ENCODE measurements around the gene NOC4L.
"Not testable (repeated sequence)": the region's sequence is repeated elsewhere in the genome, so short reads cannot be mapped to it uniquely, and the experiment has no call there.

Gene NOC4L

DNA sequence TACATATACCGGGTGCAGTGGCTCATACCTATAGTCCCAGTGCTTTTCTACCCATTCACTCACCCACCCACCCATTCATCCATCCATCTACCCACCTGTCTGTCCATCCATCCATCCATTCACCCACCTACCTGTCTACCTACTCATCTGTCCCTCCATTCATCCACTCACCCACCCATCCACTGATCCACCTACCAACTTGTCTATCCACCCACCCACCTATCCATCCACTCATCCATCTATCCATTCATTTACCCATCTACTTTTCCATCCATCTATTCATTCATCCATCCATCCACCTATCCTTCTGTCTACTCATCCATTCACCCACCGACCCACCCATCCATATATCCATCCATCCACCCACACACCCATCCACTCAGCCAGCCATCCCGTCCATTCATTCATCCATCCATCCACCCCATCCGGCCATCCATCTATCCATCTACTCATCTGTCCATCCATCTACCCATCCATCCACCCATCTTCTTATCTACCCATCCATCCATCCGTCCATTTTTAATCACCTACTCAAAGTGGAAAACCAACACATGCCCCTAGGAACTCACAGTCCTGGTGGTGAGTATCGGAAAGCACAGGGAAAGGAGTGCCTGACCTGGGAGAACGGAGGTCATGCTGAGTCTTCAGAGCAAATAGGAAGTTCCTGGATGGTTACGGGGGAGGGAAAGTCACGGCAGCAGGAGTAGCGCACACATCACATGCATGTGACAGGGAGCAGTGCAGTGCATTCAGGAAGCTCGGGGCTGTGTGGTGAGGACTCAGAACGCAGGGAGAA, 20.1 kb upstream of the NOC4L start:
- DNase-seq (ENCODE audit: low spot score), result no peak

DNA sequence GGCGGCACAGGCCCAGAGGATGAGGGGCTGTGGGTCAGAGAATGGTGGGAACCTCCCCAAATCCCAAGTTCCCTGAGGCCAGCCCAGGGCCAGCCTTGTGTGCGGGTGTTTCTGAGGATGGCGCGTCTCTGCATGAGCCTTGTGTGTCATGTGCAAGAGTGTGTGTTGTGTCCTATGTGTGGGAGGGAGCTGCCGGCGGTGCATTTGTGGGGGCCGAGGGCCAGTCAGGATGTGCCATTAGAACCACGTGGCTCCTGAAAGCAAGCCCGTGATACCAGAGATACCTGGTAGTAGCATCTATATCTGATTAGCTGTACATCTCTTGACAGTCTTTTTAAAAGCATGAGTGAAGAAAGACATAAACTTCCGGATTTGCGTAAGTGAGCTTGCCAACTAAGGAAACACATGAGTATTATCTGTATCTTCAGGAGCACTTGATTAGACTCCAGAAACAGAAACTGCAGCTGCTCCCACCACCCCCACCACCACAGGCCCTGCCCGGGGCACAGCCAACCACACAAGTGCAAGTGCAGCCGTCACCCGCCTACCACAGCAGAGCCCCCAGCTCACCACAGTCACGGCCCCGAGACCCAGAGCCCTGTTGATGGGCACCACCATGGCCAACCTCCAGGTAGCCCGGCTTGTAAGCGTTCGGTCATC, 19.4 kb upstream of the NOC4L start:
- no peak for DNase-seq (ENCODE audit: low spot score)

DNA sequence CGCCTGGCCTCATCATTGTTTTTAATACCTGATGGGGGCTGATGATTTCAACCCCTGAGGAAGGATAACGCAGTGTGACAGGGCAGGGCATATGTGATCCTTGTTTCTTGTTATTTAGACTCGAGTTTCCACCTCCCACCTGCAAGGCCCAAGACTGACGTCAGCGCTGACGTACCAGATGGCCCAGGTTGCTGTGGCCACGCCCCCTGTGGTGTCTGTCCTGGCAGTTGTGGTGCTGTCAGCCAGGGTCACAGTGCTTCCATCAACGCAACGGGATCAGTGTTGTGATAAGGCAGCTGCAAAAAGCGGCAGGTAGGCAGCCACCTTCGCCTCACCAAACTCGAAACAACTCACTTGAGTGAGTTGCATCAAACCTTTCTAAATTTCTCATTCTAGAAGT, 18.5 kb upstream of the NOC4L start:
- DNase-seq (ENCODE audit: low spot score), result no peak

DNA sequence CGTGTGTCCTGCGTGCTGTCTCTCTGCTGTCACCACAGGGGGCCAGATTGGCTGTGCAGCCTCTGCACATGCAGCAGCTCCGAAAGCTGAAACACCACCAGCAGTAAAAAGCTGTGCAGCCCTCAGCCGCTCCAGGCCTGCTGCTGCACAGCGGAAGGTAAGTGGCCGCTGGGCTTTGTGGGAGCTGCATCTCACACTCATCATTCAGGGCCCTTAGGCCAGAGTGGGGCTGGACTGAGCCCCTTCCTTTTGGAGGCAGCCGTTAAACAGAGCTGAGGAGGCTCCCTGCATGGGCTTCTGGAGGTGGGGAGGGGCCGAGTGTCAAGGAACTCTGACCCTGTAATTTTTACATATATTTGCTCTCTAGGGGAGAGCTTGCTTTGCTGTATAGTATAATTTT, 17.2 kb upstream of the NOC4L start:
- no peak for DNase-seq (ENCODE audit: low spot score)

DNA sequence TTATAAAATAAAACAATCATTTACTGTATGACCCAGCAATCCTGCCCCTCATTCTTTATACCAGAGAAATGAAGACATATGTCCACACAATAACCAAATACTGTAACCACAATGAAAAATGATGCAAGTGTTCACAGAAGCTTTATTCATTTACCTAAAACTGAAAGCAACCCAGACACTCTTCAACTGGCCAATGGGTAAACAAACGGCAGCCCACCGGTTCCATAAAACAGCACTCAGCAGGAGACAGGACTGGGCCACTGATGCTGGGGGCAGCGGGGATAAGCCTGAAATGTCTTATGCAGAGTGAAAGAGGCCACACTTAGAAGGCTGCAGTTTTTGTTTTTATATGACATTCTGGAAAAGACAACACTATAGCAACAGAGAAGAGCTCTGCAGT, 15.2 kb upstream of the NOC4L start:
- no peak for DNase-seq (ENCODE audit: low spot score)

DNA sequence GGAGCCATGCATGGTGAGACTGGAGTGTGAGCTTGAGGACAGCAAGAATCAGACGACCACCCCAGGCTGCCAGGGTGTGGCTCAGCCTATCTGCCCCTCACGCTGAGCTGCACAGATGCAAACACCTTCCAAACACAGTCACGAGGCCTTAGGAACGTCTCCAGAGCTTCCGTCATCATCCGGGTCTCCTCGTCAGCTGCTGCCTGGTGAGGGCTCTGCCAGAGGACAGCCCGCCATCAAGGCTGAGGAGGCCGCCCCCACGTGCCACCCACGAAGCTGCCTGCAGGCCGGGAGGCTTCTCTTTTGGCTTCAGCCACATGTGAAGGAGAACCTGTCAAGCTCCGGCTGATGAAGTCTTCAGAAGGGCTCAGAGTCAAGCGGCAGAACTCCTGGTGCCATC, 13.6 kb upstream of the NOC4L start:
- DNase-seq (ENCODE audit: low spot score), result no peak

DNA sequence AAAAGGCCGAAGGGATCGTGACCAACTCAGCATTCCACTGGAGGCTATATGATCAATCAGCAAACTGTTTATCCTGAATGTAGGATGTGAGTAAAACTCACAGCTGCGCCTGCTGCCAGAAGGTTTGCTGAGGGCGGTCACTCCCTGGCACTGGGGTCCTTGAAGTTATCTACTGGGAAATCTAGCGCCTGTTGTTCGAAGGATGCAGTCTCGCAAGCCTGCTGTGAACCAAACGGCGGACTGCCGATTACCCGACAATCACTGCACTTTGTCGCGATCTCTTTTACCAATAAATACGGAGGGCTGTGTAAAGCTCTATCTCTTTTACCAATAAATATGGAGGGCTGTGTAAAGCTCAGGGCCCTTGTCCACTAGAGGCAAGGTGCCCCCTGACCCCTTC, 13.0 kb upstream of the NOC4L start:
- DNase-seq (ENCODE audit: low spot score), result no peak

DNA sequence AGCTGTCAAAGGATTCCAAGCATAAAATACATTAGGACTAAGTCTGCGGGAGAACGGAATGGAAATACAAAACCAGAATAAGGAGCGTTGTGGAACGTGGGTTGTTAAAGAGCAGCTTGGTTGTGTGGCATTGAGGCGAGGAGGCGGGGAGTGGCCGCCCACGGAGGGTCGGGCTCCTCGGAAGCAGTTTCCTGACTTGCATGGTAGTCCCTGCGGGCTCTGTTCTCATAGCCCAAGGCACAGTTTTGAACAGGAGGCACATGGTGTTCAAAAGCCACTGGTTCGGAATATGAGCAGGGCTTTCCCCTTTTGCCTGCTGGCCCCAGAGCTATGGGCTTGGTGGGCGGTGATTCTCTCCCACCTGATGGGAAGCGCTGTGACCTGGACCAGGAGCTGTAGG, 12.3 kb upstream of the NOC4L start:
- no peak for DNase-seq (ENCODE audit: low spot score)

DNA sequence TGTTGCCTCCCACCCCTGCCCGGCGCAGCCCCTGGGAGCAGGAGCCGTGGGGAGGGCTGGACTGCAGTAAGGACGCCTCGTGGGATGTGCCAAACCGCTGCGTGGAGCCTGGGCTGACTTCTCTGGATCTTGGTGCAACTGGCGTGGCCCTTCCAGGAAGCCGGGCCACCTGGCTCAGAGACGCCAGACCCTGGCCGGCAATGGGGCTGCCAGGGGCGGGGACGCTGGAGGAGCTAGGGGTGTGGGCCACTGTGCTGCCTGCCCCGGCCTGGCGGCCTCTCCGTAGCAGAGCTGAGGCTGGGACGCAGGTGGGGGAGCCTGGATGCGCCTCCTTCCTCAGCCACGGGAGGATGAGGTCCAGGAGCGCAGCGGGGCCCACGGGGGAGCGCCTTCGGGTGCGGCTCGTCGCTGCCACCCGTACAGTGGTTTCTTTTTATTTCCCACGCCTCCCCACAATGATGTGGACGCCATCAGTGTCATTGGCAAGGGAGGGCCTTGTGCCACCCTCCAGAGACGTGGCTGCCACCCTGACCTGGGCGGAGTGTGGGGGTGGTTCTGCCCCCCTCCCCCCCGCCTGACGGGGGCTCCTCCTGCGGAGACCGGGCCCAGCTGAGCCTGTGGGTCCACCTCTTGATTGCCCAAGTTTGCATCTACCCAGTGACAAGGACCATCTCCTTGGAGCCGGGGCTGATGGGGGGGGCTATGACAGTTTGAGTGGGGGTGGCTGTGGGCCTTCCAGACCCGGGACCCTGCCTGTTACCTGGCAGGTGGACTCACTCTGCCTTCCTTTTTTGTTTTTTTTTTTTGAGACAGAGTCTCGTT, 11.4 kb upstream of the NOC4L start:
- no peak for DNase-seq (ENCODE audit: low spot score)

DNA sequence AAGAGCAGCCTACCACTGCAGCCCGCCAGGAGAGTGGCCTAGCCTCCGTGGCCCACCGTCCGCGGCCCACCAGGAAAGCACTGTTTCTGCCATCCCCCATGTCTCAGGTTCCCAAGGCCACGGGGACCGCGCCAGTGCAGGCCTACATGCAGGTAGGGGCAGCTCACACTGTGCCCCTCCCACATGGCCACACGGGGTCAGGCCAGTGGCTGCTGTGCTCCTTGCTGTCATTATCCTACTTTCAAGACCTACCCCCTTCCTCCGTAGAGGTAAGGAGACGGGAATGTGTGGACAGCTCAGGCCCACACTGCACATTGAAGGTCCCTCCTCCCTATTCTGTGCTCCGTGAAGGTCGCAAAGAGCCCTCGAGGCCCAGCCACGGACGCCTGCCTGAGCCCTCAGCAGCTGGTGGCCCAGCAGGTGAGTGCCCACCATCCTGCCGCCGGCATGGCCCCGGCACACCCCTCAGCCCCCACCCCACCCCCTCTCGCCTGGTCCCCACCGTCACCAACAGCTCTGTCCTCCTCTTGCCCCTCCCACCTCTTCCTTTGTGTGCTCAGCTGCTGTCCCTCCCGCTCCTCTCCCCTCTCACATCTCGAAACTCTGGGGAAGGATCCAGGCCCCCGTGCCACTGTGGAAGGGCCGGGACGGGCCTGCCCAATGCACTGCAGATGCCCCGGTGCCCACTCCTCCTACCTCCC, 10.2 kb upstream of the NOC4L start:
- DNase-seq (ENCODE audit: low spot score), result no peak

DNA sequence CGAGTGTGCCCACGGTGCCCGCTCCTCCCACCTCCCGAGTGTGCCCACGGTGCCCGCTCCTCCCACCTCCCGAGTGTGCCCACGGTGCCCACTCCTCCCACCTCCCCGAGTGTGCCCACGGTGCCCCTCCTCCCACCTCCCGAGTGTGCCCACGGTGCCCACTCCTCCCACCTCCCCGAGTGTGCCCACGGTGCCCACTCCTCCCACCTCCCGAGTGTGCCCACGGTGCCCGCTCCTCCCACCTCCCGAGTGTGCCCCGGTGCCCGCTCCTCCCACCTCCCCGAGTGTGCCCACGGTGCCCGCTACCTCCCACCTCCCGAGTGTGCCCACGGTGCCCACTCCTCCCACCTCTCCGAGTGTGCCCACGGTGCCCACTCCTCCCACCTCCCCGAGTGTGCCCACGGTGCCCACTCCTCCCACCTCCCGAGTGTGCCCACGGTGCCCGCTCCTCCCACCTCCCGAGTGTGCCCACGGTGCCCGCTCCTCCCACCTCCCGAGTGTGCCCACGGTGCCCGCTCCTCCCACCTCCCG, 9.5 kb upstream of the NOC4L start:
- not testable (repeated sequence) for DNase-seq (ENCODE audit: low spot score)

DNA sequence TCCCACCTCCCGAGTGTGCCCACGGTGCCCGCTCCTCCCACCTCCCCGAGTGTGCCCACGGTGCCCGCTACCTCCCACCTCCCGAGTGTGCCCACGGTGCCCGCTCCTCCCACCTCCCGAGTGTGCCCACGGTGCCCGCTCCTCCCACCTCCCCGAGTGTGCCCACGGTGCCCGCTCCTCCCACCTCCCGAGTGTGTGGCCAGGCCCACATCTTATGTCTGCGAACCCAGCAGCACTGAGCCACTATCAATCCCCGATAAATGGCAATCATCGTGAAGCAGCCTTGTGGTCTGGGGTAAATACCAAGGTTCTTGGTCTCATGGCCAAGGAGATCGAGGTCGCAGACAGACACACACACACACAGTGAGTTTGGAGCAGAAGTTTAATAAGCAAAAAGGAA, 8.0 kb upstream of the NOC4L start:
- DNase-seq (ENCODE audit: low spot score), result not testable (repeated sequence)

DNA sequence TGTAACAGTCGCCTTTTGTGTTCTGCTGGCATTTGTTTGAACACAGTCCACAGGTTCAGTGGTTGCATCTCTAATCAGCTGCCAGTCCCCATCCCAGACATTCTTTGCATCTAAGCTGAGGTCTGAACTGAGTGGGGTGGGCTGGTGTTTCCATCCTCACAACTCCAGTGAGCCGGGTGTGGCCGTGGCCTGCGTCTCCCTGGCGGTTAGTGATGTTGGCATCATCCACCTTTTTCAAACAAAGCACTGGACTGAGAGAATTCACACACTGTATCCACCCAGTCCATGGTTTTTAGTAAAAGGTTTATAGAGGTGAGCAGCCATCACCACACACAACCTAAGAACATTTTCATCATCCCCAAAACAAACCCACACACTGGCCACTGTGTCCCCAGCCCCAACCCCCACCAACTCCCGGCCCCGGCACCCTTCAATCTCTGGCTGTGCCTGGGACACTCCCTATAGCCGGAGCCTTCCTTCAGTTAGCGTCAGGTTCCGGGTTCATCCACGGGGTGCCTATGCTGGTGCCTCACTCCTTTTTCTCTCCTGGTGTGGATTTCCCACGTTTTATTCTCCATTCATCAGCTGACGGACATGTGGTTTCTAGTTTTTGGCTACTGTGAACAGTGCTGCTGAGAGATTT, 6.7 kb upstream of the NOC4L start:
- no peak for DNase-seq (ENCODE audit: low spot score)

DNA sequence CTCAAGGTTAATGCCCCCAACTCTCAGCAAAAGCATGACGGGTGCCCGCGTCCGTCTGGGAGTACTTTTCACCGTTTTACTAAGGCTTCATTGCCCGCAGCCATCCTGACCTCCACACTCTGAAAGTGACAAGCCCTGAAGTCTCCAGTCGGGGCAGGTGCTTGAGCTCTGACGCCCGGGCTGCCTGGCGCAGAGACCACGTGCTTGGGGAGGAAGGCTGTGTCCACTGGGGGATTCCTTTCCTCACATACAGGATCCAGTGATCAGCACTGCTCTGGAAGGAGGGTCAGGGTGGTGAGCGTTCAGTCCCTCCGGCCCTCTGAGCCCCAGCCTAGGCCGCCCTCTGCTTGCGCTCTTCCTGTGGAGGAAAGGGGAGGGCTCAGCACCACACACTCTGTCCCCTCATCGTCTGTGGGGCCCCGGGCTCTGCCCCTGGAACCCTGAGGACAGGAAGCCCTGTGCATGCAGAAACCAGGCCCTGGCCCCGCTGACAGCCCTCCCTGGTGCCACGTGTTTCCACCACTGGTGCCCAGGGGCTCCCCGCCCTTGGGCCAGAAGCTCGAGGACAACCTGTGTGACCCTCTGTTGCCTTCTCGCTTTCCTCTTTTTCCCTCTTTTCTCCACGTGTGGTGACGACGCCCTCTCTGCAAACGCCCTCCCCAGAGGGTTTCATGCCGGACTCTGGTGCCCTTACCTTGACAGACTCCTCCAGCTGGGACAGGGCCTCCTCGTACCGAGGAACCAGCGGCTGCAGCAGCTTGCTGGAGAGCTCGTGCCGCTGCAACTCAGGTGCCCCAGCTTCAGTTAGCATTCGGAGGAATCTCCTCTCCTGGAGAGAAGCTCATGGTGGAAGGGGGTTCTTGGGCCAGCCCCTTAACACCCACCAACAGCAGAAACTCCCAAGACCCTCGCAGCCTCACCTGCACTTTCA, 5.1 kb upstream of the NOC4L start:
- DNase-seq (ENCODE audit: low spot score), result no peak

DNA sequence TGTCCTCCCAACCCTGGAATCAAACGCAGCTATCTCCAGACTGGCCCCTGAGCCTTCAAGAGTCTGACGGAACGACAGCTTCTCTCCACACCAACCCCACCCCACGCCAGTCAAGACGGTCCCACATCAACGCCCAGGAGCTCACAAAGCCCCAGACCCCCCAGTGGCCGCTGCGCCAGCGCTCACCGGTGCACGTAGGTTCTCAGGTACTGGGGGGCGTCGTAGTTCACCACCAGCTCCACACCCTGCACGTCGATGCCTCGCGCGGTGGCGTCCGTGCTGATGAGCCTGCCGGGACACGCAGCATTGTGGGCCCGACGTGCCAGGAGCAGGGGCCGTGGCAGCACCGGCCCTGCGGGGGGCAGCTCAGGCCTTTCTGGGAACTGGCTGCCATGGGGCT, 4.3 kb upstream of the NOC4L start:
- no peak for DNase-seq (ENCODE audit: low spot score)

DNA sequence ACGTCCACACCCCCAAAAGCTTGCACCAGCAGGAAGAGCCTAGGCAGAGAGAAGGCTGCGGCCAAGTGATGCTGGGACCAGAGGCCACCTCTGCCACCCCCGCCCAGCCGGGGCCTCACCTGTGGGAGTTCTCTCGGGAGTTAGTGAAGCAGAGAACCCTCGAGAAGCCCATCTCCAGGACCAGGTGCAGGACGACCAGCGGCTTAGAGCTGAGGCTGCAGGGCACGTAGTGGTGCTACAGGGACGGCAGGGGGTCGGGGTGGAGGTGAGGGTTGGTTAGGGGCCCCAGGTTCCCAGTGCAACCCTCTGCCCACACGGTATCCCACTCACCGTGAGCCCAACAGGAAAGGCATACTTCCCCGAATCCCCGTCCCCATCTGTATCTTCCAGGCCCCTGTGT, 3.8 kb upstream of the NOC4L start:
- DNase-seq (ENCODE audit: low spot score), result no peak

DNA sequence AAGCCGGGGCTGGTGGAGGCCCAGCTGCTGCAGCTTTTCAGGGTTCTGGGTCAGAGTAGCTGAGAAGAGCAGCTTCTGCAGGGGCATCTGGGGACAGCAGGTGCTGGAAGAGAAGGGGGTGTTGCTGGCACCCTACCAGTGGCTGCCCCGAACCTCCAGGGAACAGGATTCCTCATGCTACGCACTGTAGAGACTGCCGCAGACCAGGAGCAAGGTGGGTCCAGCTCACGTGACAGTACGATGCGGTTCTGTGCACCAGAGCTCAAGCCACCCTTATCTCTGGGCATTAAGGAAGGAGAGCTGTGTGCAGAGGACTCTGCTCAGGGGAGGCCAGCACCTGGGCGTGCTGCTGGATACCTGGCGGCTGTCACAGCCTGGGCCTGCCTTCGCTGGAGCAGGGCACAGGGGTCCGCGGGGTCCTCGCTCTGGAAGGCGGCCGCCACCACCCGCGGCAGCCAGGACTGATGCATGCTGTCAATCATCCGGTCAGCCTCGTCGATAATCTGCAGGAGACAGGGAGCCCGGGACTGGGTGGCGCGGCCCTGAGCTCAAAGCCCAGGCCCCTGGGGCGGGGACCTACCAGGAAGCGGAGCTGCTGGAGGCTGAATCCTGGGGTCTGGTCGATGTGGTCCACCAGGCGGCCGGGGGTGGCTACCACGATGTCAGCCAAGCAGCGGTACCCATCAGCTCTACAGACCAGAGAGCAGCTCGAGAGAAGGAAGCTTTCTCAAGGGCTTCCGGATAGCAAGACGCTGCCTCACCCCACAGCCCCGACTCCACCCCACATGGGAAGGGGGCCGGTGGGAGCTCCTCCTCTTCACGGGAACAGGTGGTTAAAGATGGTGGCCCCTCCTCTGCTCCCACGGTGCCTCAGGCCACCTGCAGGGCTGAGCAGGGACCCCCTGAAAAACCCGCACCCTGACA, 3.1 kb upstream of the NOC4L start:
- no peak for DNase-seq (ENCODE audit: low spot score)

DNA sequence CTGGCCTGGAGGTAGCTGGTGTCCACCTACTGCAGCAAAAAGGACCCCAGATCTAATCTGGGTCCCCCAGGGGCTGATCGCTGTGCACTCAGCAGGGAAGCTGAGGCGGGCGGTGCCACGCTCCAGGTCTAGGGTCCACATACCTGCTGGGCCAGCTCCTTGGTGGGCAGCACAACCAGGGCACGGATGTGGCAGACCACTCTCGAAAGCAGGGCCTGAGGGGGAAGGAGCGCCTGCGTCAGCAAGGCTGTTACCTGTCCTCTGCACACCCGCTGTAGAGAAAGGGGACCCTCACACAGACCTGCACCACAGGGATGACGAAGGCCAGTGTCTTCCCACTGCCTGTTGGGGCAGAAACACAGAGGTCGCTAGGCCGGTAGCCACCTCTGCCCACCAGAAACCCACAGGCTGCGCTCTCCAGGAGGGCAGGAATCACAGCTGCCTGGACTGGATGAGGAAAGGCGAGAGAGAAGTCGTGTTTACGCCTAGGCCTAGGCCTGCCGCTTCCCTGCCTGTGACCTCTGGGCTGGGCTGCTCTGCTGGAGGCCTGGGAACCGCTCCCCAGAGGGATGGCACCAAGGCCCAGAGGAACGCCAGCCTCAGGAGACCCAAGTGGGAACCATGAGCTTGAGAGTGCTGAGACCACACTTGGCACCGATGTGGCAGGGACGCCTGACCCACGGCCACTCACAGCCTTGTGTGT, 2.1 kb upstream of the NOC4L start:
- no peak for DNase-seq (ENCODE audit: low spot score)

Data from hepatic stellate cell (primary cell).